ENCODE measurements around the gene DYNC2I2. TPM values are rescaled to one million over a fixed set of nuclear protein-coding genes. Genes with fewer than 3 reads are reported as not detected.
"Not testable (repeated sequence)": the region's sequence is repeated elsewhere in the genome, so short reads cannot be mapped to it uniquely, and the experiment has no call there.

The DYNC2I2 gene
- total RNA-seq, 1 donor from 2014 or later, result 36.3 TPM

DNA sequence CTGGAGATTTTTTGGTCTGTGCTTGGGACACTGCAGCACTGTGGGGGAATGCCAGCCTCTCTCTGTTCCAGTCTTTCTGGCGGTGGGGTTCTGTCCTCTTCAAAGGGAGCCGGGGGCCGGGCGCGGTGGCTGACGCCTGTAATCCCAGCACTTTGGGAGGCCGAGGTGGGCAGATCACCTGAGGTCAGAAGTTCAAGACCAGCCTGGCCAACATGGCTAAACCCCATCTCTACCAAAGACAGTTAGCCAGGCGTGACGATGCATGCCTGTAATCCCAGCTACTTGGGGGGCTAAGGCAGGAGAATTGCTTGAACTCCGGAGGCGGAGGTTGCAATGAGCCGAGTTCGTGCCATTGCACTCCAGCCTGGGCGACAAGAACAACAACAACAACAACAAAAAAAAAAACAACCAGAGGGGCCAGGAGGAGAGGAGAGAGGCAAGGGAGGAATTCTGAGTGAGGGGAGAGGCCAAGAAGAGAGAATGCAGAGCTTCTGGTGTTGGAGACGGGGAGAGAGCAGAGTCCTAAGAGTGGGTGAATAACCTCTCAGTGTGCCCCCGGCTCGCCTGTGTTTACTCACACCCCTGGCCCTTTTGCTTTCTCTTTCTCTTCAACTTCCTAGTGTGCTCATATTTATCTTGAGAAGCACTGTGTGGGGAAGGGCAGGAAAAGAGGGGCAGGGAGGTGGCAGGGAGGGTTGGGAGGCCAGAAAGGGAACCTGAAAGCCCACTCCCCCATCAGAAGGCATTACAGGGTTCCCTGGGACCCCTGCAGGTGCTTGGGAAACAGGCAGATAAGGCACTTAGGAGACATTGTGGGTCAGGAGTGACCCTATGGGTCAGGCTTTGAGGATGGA lies 29.2 kb upstream of the DYNC2I2 start:
- DNase-seq (ENCODE audit: low read depth in 2 of 2), result peak in 1 of 2 donors; percentile 53

DNA sequence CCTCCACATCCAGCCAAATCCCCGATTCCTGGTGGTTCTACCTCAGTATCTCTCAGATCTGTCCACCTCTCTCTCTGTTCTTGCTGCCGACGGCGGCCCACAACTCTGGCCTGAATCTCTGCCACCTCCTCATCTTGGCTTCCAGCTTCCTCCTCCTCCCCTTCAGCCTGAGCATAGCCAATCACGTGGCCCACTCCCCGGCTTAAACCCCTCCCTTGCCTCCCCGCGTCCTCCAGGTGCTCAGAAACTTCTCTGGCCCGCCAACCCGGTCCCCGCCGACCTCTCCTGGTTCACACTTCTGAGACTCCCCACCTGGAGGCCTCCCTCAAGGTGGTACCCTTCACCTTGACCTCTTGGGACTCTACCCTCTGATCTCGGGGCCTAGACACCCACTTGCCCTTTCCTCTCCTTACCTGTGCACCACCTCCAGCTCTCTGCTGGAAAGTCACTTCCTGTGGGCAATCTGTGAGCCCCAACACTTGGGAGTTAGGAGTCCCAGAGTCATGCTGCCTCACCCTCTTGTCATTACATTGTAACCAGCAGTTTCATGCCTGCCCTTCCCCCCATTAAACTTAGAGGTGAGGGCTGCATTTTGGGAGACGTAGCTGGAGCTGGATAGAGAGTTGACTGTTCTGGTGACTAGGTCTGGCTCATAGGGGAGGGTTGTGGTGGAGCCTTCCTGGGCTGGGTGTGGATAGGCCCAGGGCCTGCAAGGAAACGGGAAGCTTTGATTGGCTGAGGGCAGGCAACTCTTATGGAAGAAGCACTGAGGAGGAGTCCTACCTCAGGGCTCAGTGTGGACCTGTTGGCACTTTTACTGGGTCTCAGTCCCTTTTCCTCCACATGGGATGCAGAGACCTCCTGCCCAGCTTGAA lies 27.9 kb upstream of the DYNC2I2 start:
- peak in 1 of 2 donors; percentile 74 for DNase-seq (ENCODE audit: low read depth in 2 of 2)

DNA sequence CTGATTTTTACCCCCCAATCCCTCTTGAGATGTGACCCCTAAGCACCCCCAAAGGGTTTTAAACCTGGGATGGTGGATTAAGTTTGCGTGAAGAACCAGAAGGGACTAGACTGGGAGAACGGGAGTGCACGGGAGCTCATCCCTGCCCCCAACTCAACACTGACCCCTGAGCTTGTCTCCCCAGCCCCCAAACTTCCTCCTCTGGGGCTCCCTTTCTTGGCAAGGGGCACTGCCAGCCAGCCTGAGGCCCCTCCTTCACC lies 27.3 kb upstream of the DYNC2I2 start:
- no peak for DNase-seq (ENCODE audit: low read depth in 2 of 2)

DNA sequence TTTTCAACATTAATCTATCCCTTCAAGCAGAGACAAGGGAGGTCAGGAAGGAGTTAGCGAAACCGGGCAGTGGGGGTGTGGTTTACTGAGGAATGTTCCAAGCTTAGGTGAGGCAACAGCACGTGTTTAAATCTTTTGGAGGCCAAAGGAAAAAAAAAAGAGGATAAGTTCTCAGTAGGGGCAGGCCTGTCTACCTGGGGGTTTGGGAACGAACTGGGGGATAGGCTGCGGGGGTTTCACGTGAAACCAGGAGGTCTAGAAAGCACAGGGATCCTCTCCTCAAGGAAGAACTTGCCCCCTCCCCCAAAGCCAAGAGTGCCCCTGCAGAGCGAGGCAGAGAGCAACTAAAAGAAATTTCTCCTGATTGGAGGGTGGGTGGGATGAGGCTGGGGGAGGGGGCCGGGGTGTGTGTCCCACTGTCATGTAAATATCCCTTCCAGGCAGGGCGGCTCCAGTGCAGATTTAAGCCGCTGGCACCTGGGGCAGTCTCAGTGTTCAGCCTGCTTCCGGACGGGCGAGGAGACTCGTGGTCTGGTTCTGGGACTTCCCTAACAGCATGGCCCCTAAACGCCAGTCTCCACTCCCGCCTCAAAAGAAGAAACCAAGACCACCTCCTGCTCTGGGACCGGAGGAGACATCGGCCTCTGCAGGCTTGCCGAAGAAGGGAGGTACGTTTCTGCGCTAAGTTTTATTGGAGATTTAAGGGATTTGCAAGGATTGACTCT lies 26.9 kb upstream of the DYNC2I2 start:
- peak in 1 of 2 donors; percentile 42 for DNase-seq (ENCODE audit: low read depth in 2 of 2)

DNA sequence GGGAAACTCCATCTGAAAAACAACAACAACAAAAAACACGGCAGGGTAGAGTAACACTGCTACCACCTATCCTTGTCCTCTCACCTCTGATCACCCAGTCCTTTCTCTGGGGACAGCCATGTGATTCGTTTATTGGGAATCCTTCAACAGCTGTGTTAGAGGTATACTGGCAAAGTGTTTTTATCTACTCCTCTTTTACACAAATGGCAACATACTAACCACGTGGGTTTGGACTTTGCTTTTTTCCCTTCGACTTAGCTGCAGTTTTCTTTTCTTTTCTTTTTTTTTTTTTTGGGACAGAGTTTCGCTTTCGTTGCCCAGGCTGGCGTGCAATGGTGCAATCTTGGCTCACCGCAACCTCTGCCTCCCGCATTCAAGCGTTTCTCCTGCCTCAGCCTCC lies 21.1 kb upstream of the DYNC2I2 start:
- DNase-seq (ENCODE audit: low read depth in 2 of 2), result no peak

DNA sequence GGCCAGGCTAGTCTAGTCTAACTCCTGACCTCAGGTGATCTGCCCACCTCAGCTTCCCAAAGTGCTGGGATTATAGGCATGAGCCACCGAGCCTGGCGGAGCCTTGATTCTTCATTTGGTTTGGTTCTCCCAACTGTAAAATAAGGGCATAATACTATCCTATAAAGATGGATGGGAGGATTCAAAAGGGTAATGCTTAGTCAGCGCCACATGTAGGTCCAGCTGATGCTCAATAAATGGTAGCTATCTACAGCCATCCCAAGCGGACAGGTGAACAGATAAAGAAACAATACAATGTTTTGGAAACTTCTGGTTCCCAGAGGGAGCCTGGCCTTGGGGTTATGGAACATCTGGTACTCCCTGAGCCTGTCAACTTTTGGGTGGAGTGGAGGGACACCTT lies 18.7 kb upstream of the DYNC2I2 start:
- no peak for DNase-seq (ENCODE audit: low read depth in 2 of 2)

DNA sequence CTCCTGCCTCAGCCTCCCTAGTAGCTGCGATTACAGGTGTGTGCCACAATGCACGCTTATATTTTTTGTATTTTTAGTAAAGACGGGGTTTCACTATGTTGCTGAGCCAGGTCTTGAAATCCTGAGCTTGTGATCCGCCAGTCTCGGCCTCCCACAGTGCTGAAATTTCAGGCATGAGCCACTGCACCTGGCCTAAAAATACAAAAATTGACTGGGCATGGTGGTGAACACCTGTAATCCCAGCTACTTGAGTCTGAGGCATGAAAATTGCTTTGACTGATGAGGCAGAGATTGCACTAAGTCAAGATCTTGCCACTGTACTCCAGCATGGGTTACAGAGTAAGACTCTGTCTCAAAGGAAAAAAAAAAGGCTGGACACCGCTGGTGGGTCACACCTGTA lies 13.1 kb upstream of the DYNC2I2 start:
- no peak for DNase-seq (ENCODE audit: low read depth in 2 of 2)

DNA sequence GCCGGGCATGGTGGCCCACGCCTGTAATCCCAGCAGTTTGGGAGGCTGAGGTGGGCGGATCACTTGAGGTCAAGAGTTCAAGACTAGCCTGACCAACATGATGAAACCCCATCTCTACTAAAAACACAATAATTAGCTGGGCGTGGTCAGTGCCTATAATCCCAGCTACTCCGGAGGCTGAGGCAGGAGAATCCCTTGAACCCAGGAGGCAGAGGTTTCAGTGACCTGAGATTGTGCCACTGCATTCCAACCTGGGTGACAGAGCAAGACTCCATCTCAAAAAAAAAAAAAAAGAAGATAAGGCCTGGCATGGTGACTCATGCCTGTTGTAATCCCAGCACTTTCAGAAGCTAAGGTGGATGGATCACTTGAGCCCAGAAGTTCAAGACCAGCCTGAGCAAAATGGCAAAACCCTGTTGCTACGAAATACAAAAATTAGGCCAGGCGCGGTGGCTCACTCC lies 9.9 kb upstream of the DYNC2I2 start:
- DNase-seq (ENCODE audit: low read depth in 2 of 2), result not testable (repeated sequence)

DNA sequence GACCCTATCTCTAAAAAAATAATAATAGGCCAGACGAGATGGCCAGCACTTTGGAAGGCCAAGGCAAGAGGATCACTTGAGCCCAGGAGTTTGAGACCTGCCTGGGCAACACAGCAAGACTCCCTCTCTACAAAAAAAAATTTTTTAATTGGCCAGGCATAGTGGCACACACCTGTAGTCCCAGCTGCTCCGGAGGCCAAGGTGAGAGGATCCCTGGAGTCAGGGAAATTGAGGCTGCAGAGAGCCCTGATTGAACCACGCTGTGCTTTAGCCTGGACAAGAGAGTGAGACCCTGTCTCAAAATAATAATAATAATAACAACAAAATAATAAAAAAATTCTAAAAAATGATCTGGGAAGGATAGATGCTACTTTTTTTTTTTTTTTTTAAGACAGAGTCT lies 1.1 kb upstream of the DYNC2I2 start:
- DNase-seq (ENCODE audit: low read depth in 2 of 2), result no peak

DNA sequence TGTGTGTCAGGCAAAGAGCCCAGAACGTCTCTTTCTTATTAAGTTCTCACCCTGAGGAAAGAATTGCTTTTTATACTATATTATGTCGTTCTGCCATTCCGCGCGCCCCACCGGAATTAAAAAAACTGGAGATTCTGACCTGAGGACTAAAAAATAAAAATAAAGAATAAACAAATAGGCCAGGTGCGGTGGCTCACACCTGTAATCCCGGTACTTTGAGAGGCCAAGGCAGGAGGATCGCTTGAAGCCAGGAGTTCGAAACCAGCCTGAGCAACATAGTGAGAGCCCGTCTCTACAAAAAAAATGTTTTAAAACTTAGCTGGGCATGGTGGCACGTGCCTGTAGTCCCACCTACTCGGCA lies 677 bp upstream of the DYNC2I2 start:
- no peak for DNase-seq (ENCODE audit: low read depth in 2 of 2)

DNA sequence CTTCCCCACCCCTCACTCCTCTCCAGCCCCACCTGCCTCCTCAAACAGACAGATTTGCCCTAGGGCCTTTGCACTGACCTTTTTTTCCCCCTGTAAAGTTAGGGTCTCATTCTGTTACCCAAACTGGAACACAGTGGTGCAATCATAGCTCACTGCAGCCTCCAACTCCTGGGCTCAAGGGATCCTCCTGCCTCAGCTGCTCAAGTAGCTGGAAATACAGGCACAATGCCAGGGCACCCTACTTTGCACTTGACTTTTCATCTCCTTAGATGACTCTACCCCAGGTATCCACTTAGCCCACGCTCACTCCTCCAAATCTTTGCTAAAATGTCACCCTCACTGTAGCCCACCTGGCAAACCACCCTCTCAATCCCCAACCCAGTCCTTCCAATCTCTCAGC lies 2.2 kb downstream of the DYNC2I2 start:
- DNase-seq (ENCODE audit: low read depth in 2 of 2), result no peak

DNA sequence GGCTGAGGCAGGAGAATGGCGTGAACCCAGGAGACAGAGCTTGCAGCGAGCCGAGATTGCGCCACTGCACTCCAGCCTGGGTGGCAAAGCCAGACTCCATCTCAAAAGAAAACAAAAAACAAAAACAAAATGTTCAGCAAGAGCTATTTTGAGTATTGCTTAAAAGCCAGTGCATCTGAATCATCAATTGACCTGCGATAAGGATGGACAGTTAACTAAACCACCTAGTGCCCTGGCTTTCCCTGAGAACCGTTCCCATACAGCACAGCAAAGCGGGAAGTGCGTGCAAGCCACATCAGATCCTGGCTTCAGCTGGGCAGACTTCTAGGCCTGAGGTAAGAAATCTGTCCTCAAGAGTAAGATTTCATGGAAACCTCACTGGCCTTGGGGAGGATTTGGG lies 2.7 kb downstream of the DYNC2I2 start:
- no peak for DNase-seq (ENCODE audit: low read depth in 2 of 2)

DNA sequence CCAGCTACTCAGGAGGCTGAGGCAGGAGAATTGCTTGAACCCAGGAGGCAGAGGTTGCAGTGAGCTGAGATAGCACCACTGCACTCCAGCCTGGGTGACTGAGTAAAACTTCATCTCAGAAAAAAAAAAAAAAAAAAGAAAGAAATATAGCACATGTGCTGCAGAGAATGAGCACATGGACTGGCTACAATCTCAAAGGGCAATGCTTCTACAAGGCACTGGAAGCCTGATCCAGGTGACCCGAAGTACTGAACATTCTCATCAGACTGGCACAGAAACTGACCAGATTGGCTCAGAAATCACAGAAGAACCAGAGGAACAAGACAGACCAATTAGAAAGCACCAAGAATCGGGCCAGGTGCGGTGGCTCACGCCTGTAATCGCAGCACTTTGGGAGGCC lies 4.8 kb downstream of the DYNC2I2 start:
- DNase-seq (ENCODE audit: low read depth in 2 of 2), result no peak

DNA sequence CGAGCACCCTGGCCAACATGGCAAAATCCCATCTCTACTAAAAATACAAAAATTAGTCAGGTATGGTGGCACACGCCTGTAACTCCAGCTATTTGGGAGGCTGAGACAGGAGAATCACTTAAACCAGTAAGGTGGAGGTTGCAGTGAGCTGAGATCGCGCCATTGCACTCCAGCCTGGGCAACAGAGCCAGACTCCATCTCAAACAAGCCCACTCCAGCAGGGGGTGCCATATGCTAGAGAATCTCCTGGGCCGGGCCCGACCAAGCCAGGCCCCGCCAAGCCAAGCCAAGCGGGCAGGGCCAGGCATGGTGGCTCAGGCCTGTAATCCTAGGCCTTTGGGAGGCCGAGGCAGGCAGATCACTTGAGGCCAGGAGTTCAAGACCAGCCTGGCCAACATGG lies 8.4 kb downstream of the DYNC2I2 start:
- peak; percentile 66 to 78 for DNase-seq (ENCODE audit: low read depth in 2 of 2)

DNA sequence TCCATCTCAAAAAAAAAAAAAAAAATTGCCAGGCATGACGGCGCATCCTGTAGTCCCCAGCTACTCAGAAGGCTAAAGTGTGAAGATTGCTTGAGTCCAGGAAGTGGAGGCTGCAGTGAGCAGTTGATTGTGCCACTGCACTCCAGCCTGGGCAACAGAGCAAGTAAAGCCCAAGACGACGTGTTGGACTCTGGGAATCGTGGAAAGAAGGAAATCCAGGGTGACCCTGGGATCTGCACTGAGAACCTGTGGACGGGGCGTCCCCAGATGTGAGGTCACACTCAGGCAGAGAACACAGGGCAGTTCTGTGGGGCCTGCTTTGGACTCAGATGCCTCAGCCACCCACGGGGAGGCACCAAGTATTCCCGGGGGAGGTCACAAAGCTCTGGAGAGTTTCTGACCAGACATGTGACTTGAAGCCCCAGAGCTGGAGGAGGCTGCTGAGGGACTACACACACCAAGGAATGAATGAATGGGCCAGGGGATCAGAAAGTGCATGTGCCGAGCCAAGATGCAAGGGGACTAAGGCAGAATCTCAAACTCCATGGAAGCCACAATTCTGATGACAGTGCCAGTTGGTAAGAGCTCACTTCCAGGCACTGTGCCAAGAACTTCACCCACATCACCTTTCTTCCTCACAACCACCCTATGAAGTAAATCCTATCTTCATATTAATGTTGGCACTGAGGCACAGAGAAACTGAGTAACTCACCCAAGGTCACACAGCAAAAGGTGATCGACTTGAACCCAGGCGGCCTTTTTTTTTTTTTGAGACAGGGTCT lies 12.9 kb downstream of the DYNC2I2 start:
- DNase-seq (ENCODE audit: low read depth in 2 of 2), result no peak

DNA sequence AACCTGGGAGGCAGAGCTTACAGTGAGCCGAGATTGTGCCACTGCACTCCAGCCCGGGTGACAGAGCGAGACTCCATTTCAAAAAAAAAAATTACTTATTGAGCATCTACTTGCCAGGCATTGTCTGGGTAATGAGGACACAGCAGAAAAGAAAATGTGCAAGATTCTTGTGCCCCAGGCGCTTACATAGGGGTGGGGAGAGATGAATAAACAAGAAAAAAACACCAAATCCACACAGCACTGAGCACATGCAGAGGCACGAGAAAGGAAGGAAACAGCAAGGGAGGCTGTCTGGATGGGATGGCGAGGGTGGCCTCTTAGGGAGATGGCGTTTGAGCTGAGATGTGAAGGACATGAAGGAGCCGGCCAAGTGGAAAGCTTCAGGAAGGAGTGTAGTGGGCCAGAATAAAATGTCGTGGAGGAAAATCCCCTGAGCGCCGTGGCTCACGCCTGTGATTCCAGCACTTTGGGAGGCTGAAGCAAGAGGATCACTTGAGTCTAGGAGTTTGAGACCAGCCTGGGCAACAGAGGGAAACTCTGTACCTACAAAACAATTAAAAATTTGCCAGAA lies 13.9 kb downstream of the DYNC2I2 start:
- no peak for DNase-seq (ENCODE audit: low read depth in 2 of 2)

DNA sequence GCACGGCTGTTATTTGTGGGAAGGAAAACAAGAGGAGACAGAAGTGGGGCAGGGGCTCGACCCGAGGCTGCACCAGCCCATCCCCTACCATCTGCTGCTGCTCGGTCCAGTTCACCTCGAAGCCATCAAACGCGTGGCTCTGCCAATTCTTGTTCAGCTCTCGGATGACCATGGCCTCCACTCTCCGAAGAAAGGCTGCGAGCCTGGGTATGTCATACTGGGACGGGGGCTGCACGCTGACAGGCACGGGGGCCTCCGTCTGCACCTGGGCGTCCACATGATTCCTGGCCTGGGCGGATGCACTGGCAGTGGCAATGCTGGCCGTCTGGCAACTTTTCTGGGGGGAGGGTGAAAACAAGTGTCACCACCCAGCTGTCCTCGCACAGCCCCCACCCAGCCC lies 16.0 kb downstream of the DYNC2I2 start:
- DNase-seq (ENCODE audit: low read depth in 2 of 2), result no peak

DNA sequence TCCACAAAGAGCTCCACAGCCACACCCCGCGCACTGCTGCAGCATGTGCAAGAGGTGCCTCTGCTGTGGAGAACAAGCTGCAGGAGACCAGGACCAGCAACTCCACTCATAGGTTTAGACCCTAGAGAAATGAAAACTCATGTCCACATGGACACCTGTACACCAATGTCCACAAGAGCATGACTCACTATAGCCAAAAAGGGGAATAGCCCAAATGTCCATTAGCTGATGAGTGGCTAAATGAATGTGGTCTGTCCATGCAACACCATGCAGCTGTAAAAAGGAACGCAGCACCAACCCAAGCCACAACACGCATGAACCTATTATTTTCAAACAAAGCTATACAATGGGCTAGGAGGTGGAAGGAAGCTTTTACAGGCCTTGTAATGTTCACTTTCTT lies 18.1 kb downstream of the DYNC2I2 start:
- no peak for DNase-seq (ENCODE audit: low read depth in 2 of 2)

DNA sequence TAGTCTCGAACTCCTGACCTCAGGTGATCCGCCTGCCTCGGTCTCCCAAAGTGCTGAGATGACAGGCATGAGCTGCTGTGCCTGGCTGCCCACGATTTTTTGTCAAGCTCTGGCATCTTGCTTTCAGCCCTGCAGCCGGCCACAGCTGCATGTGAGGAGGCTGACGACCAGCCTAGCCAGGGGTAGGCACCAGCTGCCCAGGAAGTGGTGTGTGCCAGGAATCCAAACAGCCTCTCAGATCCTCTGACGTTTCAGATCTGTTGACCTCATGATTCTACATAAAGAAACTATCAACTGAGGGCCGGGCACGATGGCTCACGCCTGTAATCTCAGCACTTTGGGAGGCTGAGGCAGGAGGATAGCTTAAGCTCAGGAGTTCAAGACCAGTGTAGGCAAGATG lies 19.0 kb downstream of the DYNC2I2 start:
- peak in 1 of 2 donors; percentile 66 for DNase-seq (ENCODE audit: low read depth in 2 of 2)

DNA sequence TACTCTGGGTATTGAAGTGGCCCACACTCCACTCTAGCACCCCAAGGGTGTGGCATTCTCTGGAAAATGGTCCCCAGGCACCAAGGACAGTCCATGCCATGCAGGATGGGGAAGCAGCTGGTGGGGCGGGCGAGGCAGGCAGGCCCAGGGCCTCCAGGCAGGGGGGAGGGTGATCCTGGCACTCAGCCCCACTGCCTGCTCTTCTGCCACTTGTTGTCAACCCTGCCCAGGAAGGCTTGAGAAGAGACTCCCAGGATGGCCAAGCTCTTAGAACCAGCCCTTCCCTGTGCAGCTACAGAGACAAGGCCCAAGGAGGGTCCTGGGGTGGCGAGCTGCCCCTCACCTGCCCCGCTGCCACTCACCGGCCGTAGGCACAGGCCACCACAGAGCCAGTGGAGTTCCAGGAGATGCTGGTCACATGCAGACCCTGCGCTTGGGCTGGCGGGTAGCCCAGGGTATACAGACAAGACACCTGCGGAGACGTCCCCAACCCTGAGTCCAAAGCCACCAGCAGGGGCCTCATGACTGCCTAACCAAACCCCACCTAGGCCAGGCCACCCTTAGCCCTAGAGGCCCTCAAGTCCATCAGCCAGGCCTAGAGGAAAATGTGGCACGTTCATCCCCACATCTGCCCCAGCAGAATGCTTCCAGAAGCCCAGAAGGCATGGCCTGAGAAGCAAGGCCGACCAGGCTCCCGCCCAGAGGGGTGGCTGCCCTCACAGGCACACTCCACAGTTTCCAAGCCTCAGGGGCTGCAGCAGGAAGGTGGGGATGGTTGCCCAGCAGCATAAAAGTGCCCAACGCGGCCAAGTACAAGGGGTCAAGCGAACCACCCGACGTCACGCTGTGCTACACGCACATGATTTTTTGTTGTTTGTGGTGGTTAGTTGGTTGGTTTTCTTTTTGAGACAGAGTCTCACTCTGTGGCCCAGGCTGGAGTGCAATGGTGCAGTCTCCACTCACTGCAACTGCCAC lies 19.8 kb downstream of the DYNC2I2 start:
- no peak for DNase-seq (ENCODE audit: low read depth in 2 of 2)
